ENCODE data around the gene NIT1.

Gene NIT1

DNA sequence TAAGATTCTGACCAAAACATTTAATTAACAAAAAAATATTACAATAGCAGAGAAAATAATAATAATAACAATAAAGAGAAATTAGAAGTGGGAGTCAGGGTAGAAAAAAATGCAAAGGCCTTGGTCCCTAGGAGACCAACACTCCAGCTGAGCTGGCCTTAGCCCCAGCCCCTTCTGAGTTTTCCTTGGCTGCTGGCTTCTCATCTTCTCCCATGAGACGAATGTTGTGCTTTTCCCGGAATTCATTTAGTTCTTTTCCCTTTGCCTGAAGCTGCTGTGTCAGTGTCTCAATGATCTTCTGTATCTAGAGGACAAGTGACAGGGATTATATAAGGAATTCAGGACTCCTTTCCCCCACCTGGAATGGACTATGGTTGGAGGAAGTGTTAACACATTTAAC is 17.3 kb upstream of the NIT1 start:
- DNase-seq (ENCODE audit: extremely low spot score) = no peak
- no peak for TF ChIP-seq FOXA1 (IDR thresholded peaks at IDR 0.05)
- TF ChIP-seq SUZ12 (IDR thresholded peaks at IDR 0.05) = no peak
- no peak for TF ChIP-seq NFRKB (IDR thresholded peaks at IDR 0.05)
- no peak for TF ChIP-seq BHLHE40 (IDR thresholded peaks at IDR 0.05; ENCODE audit: borderline replicate concordance)
- TF ChIP-seq TARDBP (IDR thresholded peaks at IDR 0.05) = no peak
- TF ChIP-seq, protein P1, sequence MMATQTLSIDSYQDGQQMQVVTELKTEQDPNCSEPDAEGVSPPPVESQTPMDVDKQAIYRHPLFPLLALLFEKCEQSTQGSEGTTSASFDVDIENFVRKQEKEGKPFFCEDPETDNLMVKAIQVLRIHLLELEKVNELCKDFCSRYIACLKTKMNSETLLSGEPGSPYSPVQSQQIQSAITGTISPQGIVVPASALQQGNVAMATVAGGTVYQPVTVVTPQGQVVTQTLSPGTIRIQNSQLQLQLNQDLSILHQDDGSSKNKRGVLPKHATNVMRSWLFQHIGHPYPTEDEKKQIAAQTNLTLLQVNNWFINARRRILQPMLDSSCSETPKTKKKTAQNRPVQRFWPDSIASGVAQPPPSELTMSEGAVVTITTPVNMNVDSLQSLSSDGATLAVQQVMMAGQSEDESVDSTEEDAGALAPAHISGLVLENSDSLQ (IDR thresholded peaks at IDR 0.05) = no peak
- ChIA-PET CTCF (no interaction called here), POLR2A (interaction anchor here (1.0 kb wide), 1 partner anchor 17 kb away, joined by 5 read pairs; the partner anchor contains the start of genes NIT1 and PFDN2)

DNA sequence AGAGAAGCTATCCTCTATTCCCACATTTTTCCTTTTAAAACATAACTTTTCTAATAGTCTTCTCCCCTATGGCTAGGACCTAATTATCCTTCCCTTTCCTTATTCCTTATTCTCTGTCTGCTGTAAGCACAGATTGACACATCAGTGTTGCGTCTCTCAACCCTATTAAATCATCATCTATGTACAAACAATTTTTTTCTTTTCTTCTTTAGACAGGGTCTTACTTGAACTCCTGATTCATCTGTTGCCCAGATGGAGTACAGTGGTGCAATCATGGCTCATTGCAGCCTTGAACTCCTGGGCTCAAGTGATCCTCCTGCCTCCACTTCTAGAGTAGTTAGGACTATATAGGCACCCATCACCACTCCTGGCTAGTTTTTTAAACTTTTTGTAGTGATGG is 11.5 kb upstream of the NIT1 start:
- no peak for TF ChIP-seq FOXM1 (IDR thresholded peaks at IDR 0.05; ENCODE audit: borderline replicate concordance)
- no peak for TF ChIP-seq L3MBTL2 (conservative IDR thresholded peaks at IDR 0.05)
- TF ChIP-seq NFRKB (IDR thresholded peaks at IDR 0.05) = no peak
- no peak for TF ChIP-seq CTBP1 (IDR thresholded peaks at IDR 0.05; ENCODE audit: borderline replicate concordance)
- TF ChIP-seq ARNT (IDR thresholded peaks at IDR 0.05) = no peak
- no peak for TF ChIP-seq SUZ12 (IDR thresholded peaks at IDR 0.05)
- no peak for TF ChIP-seq FOXK2 (IDR thresholded peaks at IDR 0.05)
- no peak for TF ChIP-seq LEF1 (IDR thresholded peaks at IDR 0.05; ENCODE audit: borderline replicate concordance)
- no peak for TF ChIP-seq HDGF (IDR thresholded peaks at IDR 0.05; ENCODE audit: borderline replicate concordance)
- no peak for TF ChIP-seq SP1 (IDR thresholded peaks at IDR 0.05)
- no peak for TF ChIP-seq TARDBP (IDR thresholded peaks at IDR 0.05)
- TF ChIP-seq, protein P1 (IDR thresholded peaks at IDR 0.05) = no peak
- TF ChIP-seq FOXA1 (IDR thresholded peaks at IDR 0.05) = no peak
- no peak for TF ChIP-seq ZNF384 (IDR thresholded peaks at IDR 0.05)
- TF ChIP-seq BHLHE40 (IDR thresholded peaks at IDR 0.05; ENCODE audit: borderline replicate concordance) = no peak
- no peak for TF ChIP-seq ELF4 (IDR thresholded peaks at IDR 0.05)
- ChIA-PET CTCF (no interaction called here), POLR2A (no interaction called here)
- no peak for DNase-seq (ENCODE audit: extremely low spot score)

DNA sequence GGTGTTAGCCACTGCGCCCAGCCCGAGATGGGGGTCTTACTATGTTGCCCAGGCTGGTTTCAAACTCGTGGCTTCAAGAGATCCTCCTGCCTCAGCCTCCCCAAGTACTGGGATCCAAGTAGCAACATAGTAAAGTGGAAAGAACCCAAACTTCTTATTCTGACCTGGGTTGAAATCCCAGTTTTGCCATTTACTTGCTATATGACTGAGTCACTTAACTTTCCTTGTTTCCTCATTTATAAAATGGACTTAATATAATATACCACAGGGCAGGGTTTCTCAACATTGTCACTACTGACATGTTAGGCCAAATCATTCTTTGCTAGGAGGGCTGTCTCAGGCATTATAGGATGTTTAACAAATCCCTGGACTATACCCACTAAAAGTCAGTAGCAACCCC is 6.8 kb upstream of the NIT1 start:
- POLR2A ChIA-PET = no interaction called here
- CTCF ChIA-PET = no interaction called here
- TF ChIP-seq BHLHE40 (IDR thresholded peaks at IDR 0.05; ENCODE audit: borderline replicate concordance) = no peak
- TF ChIP-seq FOXA1 (IDR thresholded peaks at IDR 0.05) = no peak
- TF ChIP-seq ELF4 (IDR thresholded peaks at IDR 0.05) = no peak
- no peak for TF ChIP-seq FOXM1 (IDR thresholded peaks at IDR 0.05; ENCODE audit: borderline replicate concordance)
- TF ChIP-seq HDGF (IDR thresholded peaks at IDR 0.05; ENCODE audit: borderline replicate concordance) = no peak
- no peak for TF ChIP-seq SP1 (IDR thresholded peaks at IDR 0.05)
- no peak for TF ChIP-seq ARNT (IDR thresholded peaks at IDR 0.05)
- TF ChIP-seq, protein P1 (IDR thresholded peaks at IDR 0.05) = no peak
- no peak for TF ChIP-seq TARDBP (IDR thresholded peaks at IDR 0.05)
- TF ChIP-seq LEF1 (IDR thresholded peaks at IDR 0.05; ENCODE audit: borderline replicate concordance) = no peak
- no peak for TF ChIP-seq ZNF384 (IDR thresholded peaks at IDR 0.05)
- TF ChIP-seq NFRKB (IDR thresholded peaks at IDR 0.05) = no peak
- no peak for TF ChIP-seq SUZ12 (IDR thresholded peaks at IDR 0.05)
- no peak for DNase-seq (ENCODE audit: extremely low spot score)

DNA sequence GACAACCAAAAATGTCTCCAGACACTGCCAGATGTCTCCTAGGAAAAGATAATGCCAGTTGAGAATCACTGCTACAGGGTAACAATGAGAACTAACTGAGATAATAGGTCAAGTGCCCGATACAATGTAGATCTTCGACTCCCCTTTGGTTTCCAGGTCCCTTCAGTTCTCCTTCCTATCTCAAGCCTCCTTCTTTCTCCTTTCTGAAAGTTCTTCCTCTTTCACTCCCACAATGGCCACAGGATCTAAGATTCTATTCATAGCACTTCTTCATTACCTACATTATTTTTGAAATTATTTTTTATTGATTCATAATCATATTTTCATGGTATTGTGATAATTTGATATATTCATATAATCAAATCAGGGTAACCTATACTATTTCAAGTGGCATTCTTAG is 6.4 kb upstream of the NIT1 start:
- ChIA-PET CTCF (interaction anchor here (1.5 kb wide), 1 partner anchor 114 kb away, joined by 5 read pairs; no protein-coding TSS in a partner anchor), POLR2A (no interaction called here)
- no peak for DNase-seq (ENCODE audit: extremely low spot score)
- TF ChIP-seq SP1 (IDR thresholded peaks at IDR 0.05) (no peak), ARNT (IDR thresholded peaks at IDR 0.05) (no peak), CTBP1 (IDR thresholded peaks at IDR 0.05; ENCODE audit: borderline replicate concordance) (no peak), TARDBP (IDR thresholded peaks at IDR 0.05) (no peak), FOXK2 (IDR thresholded peaks at IDR 0.05) (no peak), HDGF (IDR thresholded peaks at IDR 0.05; ENCODE audit: borderline replicate concordance) (no peak), LEF1 (IDR thresholded peaks at IDR 0.05; ENCODE audit: borderline replicate concordance) (no peak), NFRKB (IDR thresholded peaks at IDR 0.05) (no peak), FOXM1 (IDR thresholded peaks at IDR 0.05; ENCODE audit: borderline replicate concordance) (no peak), ZNF384 (IDR thresholded peaks at IDR 0.05) (no peak), ELF4 (IDR thresholded peaks at IDR 0.05) (no peak), L3MBTL2 (conservative IDR thresholded peaks at IDR 0.05) (no peak), SUZ12 (IDR thresholded peaks at IDR 0.05) (no peak)
- TF ChIP-seq, protein P1 (IDR thresholded peaks at IDR 0.05) = no peak

DNA sequence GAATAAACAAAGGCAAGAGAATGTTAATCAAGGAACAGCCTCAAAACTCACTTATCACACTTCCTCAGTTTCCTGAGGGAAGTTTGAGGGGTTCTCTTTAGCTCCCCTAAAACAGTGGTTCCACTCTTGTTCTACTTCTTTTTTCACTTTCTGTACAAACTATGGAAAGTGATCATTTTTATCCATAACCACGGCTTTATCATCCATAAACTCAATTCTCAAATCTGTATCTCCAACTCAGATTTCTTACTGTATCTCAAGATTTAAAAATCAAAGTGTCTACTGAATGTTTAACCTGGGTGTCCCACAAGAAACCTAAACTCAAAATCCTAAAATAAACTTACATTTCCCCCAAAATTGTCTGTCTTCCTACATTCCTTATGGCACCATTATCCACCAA is 4.0 kb upstream of the NIT1 start:
- TF ChIP-seq CTBP1 (IDR thresholded peaks at IDR 0.05; ENCODE audit: borderline replicate concordance) = no peak
- no peak for TF ChIP-seq ZNF384 (IDR thresholded peaks at IDR 0.05)
- TF ChIP-seq NFRKB (IDR thresholded peaks at IDR 0.05) = no peak
- TF ChIP-seq ELF4 (IDR thresholded peaks at IDR 0.05) = no peak
- no peak for TF ChIP-seq BHLHE40 (IDR thresholded peaks at IDR 0.05; ENCODE audit: borderline replicate concordance)
- no peak for TF ChIP-seq LEF1 (IDR thresholded peaks at IDR 0.05; ENCODE audit: borderline replicate concordance)
- TF ChIP-seq HDGF (IDR thresholded peaks at IDR 0.05; ENCODE audit: borderline replicate concordance) = no peak
- TF ChIP-seq SUZ12 (IDR thresholded peaks at IDR 0.05) = no peak
- TF ChIP-seq SP1 (IDR thresholded peaks at IDR 0.05) = no peak
- no peak for TF ChIP-seq FOXK2 (IDR thresholded peaks at IDR 0.05)
- no peak for TF ChIP-seq FOXM1 (IDR thresholded peaks at IDR 0.05; ENCODE audit: borderline replicate concordance)
- TF ChIP-seq TARDBP (IDR thresholded peaks at IDR 0.05) = no peak
- TF ChIP-seq ARNT (IDR thresholded peaks at IDR 0.05) = no peak
- TF ChIP-seq FOXA1 (IDR thresholded peaks at IDR 0.05) = no peak
- TF ChIP-seq, protein P1 (IDR thresholded peaks at IDR 0.05) = no peak
- ChIA-PET POLR2A (interaction anchor here (0.6 kb wide), 1 partner anchor 19 kb away, joined by 3 read pairs; no protein-coding TSS in a partner anchor), CTCF (no interaction called here)
- DNase-seq (ENCODE audit: extremely low spot score) = no peak
